Stimulated activated CD4-positive, alpha-beta T cell treated with anti-CD3 and anti-CD28 coated beads, TNF-alpha, amount 100 ng/mL, for 1 hour (primary cell): ENCODE data around the gene USP31.

ENCODE experiments used
- DNase-seq, 3 donors: peaks; one replicate each; pipeline ENCODE4 v3.0.0-alpha.2; 2020; ENCODE audit warnings: low read depth in 3 of 3, low spot score in 1 of 3

Gene USP31

DNA sequence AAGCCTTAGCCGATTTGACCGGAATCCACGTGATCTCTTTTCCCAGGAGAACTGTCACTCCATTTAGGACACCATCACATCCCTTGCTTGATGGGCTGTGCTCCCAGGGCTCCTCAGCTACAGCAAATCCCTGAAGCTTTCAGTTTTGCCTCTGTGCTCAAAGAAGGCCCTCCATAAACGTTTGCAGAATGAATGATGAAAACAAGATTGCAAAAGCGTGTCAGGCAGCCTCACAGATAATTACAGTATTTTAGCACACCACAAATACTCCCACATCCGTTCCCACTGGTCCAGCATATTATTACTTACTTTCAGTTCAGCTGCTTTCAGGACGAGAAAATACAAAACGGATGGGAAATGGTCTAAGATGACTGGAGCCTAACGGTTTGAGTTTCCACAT lies 84.6 kb downstream of the USP31 start:
- no peak for DNase-seq

DNA sequence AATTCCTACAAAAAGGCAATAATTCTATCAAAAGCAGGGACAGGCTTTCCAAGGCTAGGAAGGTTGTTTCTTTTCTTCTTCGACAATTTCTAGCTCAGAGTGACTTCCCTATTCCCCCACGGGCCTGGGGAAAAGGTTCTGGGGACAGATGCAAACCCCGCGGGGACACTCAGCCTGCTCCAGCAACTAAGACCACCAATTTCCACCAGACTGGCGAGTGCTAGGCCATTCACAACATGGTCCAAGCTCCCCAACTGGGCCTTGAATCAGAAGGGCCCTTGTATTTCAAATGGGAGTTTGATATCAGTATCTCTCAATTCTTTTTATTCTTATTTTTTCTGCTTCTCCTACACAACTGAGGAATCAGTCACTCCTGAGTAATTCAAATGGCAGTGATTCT lies 86.7 kb downstream of the USP31 start:
- no peak for DNase-seq

DNA sequence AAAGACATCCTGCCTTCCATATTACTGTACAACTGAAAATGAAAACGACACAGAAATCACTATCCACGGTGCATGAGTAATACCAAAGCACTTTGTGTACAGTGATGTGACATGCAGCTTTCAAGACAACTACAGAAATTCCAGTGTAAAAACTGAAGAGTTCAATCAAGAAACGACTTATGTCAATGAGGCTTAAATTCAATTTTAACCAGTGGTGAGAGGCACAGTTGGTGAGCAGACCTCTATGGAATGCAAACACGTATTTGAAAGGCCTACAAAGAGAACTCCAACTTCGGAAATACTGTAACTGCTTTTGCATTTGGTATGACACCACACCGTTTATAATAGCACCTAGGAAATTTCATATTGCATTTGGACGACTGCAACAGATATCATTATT lies 87.6 kb downstream of the USP31 start:
- no peak for DNase-seq

DNA sequence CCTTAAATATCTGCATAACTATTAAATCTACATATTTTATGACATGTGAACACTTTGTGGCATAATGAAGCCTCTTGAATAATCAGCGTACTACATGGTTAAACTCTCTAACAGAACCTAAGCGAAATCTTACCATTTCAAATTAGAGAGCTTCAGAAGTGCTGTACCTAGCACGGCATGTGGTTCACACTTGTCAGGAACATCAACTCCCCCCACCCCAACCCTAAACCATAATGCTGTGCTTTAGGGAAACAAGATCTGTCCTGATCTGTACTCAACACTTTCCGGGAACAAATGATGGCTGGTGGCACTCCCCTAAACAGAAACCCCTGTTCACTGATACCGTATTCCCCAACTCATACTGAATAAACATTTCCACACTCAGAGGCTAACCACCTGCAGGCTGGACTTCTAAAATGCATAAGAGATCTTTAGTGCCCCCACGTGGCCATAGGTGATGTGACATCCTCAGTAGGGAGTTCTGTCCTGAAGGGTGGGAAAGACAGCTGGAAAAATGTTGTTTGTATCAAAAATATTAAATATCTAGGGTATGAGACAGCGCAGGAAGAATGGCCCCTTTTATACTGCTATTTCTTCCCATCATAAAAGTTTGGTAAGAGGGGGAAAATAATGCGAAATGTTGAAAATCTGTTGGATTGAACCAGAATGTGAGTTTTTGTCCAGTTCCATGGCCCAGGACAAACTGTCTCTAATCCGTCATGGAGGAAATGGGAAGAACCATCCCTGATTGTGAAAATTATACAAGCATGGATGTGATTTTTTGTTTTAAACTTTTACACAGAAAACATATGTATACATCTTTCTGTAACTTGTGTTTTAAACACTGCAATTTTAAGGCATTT lies 88.6 kb downstream of the USP31 start:
- peak in 2 of 3 donors; percentile 1 to 14 for DNase-seq

DNA sequence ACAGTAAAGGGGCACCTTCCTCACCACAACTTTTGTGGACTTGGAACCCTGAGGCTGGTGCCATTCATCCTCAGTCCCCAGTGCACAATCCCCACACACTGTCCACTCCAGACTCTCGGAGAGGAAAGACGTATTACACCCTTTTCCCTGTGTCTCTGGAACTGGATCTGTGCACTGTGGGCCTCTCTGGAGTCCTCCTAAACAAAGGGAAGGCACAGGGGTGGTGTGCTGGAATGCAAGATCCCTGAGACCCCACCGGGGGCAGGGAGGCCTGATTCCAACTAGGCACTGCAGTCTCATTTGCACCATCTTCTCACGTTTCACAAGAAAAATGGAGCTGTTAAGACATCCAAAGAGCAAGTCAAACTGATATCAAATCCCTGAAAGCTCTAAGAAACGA lies 89.8 kb downstream of the USP31 start:
- no peak for DNase-seq

DNA sequence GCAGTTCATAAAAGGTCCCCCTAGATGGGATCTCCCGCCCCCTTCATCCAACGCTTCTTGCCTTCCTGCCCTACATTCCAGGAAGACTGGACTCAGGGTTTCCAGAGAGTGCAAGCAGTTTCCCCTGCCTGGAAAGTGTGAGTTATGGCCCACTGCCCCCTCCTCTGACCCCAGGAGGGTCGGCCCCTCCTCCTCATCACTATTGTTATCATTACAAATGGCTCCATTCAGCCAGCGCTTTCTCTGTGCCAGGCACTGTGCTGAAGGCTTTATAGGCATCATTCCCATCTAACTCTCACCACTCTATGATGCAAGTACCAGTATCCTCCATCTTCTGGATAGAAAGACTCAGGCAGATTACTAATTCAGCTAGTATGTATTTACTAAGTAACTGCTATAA lies 90.7 kb downstream of the USP31 start:
- no peak for DNase-seq

DNA sequence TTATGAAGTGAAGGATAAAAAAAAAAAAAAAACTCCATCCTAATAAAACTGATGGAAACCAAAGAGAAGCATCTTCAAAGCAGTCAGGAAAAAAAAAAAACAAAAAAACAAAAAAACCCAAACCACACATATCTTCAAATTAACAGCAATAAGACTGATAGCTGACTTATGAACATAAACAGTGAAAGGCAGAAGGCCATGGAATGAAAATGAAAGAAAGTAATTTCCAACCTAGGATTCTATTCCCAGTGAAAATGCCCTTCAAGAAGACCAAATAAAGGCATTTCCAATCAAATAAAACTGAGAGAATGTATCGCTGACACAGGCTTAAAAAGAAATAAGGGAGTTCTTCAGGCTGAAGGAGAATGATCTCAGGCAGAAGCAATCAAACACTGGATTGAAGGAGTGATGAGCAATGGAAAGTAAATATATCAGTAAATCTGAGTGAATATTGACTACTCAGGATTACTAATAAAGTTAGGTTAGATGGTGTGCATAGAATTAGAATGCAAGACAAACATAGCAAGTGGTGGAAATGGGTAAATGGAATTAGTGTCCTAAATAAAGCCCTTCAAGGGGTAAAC lies 92.1 kb downstream of the USP31 start:
- no peak for DNase-seq

DNA sequence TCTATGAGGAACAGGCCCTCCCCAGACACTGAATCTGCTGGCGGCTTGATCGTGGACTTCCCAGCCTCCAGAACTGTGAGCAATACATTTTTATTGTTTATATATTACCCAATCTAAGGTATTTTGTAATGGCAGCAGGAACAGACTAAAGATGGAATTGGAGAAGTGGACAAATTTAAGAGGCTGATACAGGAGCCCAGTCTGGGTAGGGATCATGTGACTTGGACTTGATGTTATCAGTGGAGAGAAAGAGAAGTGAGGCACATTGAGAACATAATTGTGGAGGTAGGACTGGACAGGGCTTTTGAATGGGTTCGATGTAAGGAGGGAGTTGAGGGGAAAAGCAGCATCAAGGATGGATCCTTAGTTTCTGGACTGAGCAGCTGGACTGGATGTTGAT lies 93.8 kb downstream of the USP31 start:
- DNase-seq = no peak

DNA sequence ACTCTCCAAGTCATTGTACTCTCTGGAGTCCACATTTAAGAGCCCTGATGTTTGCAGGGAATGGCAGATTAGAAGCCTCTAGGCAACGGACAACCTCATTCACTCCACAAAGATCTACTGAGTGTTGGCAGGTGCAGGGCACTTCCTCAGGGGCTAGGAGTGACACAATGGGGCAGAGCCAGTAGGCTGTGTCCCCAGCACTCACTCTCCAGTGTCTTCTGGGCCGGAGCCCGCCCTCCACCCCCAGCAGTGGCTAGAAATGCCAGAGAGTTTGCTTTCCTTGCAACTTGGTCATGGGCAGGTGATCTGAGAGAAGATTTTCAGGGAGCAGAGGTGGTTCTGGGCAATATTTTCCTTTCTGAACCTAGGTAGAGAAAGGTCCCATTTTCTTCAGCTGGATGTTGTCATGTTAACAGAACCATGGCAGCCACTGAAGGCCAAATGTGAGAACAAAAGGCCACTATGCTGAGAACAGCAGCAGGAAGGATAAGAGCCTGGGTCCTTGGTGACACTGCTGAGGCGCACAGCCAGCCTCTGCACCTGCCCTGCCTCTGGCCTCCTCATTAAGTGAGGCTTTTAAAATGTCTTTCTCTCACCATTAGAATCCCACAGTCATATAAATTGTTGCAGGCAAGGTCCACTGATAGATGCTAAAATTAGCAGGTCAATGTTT lies 96.2 kb downstream of the USP31 start:
- DNase-seq = no peak

DNA sequence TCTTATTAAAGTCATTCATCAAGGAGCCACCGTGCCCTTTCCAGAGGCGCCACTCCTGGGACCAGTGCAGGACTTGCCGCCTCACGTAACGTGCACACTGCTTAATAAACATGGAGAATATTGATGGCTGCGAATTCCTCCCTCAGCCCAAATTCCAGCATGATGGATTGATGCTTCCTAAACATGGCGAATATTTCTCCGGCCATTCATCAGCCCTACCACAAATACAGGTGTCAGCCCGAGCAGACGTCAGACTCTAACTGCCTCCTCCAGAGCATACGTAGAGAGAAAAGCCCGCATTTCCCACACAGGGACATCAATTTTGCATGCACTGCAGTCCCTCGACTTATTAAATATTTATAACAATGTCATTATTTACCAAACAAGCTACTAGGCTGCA lies 97.0 kb downstream of the USP31 start:
- no peak for DNase-seq

DNA sequence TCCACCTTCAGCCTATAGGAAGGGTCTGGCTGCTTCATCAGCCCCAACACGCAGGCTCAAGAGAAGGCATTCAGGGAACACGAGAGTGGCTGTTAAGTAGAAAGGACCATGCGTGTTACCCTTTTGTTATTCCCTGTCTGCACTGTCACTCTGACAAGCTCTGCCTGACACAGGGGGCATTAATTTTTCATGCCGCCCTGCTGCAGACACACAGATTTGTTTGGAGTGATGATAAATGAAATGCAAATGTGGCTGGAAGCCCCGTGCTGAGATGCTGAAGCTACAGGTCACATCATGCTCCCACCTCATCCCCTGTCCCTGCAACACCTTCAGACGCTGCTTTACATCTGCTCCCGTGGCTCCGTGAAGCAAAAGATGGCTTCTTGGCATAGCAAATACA lies 97.7 kb downstream of the USP31 start:
- DNase-seq = no peak

DNA sequence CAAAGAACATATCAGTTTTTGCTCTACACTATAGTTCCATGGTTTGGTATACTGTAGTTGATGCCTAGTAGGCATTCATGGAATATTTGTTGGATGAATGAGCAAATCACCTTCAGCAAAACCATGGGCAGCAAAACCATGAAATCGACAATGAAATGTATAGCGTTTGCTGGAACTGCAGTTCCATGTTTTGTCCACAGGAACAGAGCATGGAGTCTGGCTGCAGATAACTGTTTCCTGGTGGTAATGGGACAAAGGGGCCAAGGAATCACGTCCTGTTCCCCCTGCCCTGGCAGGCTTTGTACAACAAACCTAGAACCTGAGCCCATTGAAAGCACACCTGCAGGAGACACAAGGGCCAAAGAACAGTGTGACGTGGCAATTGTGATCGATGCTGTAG lies 101.1 kb downstream of the USP31 start:
- DNase-seq = no peak

DNA sequence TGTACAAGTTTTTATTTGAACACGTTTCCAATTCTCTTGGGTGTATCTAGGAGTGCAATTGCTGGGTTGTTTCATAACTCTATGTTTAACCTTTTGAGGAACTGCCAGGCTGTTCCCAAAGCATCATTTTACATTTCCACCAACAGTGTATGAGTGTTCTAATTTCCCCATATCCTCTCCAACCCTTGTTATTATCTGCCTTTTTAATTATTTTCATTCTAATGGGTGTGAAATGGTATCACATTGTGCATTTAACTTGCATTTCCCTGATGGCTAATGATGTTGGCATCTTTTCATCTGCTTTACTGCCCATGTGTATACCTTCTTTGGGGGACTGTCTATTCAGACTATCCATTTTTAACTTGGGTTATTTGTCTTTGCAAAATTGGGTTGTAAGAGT lies 104.2 kb downstream of the USP31 start:
- no peak for DNase-seq

DNA sequence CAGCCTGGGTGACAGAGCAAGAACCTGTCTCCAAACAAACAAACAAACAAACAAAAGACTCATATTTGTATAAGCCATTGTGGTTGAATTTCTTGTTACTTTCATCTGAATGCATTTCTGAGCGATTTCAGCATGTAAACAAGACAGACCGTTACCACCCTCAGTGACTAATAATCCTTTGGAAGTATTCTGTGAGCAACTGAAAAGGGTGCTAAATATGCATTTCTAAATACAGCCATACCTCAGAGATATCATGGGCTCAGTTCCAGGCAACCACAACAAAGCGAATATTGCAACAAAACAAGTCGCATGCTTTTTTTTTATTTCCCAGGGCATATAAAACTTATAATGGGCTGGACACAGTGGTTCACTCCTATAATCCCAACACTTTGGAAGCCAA lies 109.0 kb downstream of the USP31 start:
- no peak for DNase-seq

DNA sequence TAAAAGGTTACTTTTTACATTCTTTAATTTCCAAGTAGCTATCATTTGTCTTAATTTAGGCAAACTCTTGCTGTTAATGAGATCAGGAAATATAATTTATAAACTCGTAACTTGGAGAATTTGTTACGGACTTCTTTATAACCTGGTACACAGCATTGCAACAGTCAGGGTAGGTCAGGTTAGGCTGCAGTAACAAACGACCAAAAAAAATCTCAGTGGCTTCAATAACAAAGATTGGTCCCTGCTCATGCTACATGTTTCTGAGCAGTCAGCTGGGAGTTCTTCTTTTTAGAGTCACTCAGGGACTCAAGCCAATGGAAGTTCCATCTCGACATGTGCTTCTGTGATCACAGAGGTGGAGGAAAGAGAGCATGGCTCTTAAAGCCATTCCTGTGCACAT lies 110.1 kb downstream of the USP31 start:
- DNase-seq = no peak

DNA sequence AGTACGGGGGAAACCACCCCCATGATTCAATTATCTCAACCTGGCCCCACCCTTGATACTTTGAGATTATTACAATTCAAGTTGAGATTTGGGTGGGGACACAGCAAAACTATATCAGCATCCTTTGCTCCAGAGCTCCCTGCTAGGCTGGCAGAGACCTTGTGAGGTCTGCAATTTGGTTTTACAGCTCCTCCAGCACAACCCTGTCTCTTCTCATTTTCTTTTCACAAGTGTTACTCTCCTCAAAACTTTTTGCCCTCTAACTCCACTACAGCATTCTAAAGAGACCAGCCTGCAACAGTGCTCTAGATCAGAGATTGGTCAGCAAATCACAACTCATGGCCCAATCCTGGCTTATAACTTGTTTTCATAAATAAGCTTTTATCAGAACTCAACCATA lies 114.0 kb downstream of the USP31 start:
- no peak for DNase-seq

DNA sequence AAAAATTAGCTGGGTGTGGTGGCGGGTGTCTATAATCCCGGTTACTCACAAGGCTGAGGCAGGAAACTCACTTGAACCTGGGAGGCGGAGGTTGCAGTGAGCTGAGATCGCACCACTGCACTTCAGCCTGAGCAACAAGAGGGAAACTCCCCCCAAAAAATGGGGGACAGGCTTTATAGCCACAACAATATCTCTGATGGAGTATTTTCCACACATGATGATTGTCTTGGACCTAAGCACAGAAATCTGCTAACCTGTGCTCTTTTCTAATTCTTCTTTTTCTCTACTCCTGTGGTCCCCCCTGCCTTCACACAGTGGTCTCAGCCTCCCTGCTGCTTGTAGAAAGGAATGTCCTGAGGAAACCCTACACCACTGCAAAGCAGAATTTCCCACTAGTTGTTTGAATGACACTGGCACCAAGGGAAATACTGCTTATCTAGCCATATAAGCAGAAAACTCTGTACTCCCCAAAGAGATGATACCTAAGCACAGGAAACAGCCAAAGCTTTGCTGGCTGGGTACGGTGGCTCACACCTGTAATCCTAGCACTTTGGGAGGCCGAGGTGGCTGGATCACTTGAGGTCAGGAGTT lies 117.6 kb downstream of the USP31 start:
- no peak for DNase-seq

DNA sequence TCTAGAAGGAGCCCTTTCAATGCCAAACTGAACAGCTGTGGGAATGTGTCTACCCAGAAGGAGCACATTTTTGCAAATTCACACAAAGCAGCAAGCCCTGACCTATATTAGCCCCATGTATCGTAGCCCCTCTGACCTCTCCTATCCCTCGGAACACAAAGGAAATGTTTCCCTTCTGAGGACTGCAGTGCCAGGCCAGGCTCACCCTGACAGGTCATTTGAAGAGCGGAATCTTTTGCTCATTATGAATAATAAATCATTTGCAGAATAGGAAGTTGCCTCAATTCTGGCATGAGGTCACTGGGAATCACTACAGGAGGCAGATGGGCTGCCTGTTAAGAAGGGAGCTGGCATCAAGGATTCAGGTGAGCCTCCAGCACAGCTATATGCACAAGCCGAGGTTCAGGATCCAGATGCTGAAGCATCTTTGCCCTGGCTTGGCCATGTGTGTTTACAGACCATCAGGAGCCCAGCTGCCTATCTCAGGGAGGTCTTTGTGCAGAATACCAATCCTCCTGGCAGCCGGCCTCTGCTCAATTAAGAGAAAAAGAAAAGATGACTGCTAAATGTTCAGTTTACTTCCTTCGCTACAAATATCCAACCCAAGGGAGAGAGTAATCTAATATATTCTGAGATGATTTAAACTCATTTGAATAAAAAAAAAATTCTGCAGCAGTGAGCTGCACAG lies 119.4 kb downstream of the USP31 start:
- no peak for DNase-seq

DNA sequence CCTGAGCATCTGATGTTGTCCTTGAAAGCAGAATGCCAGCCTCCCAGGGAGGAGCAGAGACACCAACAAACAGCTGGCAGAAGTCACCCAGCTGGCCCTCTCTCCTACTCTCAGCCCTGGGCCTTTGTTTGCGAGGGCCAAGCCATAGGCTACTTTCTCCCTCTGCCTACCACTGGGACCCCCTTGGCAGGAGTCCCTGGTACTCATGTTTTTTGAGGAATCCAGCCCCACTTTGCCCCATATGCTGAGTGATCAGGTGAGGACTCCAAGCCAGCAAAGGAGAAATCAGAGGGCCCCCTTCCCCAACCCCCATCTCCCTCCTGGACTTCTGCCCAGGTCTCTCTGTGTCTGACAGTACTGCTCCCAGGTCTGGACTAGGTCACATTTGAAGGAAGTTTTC lies 121.9 kb downstream of the USP31 start:
- DNase-seq = no peak

DNA sequence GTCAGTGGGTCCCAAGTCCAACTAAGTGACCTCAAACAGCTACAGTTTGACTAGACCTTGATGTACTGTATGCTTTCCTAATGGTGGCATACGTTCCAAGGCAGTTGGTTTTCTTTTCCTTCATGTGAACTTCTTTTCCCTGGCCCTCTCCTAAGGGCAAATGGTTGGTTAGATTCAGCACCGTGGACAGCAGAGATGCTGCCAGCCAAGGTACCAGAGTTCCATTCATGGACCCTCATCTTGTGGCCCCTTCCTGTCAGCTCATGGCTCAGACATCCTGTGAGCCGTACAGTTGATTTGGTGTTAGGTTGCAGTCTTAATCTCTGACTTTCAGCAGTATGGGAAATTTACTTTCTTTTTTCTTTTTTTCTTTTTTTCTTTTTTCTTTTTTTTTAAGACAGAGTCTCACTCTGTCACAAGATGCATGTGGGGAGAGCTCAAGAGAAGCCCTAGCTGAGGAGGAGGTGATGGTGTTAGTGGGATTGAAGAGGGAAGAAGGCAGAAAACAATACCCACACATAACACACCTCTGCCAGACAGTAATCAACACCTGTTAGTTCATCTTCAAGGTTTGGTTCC lies 122.4 kb downstream of the USP31 start:
- no peak for DNase-seq

DNA sequence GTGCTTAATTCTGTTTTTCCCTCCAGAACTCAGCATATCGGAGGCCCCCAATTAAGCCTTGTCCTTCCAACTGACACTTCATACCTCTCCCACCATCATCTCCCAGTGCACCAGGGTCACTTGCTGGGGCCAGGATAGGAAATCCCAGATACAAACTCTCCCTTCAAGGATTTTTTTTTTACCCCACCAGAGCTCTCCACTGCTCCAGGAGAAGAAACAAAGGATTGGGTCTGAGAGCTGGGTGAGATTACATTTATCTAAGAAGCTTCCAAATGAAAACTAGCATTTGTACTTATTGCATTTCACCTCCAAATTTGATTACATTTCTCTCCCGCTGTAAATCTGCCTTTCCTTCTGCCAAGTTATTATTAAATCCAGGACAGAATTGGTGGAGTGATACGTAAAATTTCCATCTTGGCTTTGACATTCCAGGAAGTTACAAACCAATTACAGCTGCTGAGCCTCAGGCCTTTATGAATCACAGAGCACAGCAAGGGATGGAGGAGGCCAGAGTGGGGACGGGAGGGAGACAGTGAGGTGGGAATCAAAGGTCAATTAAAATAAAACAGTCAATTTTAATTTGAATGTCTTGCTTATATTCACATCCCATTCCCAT lies 123.5 kb downstream of the USP31 start:
- DNase-seq = no peak
